HG03520 (cell line): ENCODE results near the gene SMIM35.
A peak's percentile ranks its signal among the peaks of the same experiment; 100 is the strongest.

Source experiments
- ATAC-seq: cut with Tn5 transposase; IDR thresholded peaks from one replicate; pipeline ENCODE4 v1.9.1; 2021; ENCODE audit warnings: mild to moderate bottlenecking, moderate library complexity; ENCODE audit not compliant: unreplicated experiment

Gene SMIM35

GRCh38 chr11:118007040-118007439 is 79.7 kb downstream of the SMIM35 start:
- ATAC-seq, result no peak

- ATAC-seq, result no peak
These were observed 80.6 kb downstream of the SMIM35 start for GRCh38 chr11:118006153-118006534.

- no peak for ATAC-seq
These were observed 81.3 kb downstream of the SMIM35 start for GRCh38 chr11:118005224-118006152.

GRCh38 chr11:118004543-118005223 is 82.1 kb downstream of the SMIM35 start:
- no peak for ATAC-seq

GRCh38 chr11:118003456-118003855 is 83.3 kb downstream of the SMIM35 start:
- ATAC-seq, result no peak

- ATAC-seq, result no peak
These were observed 84.0 kb downstream of the SMIM35 start for GRCh38 chr11:118002541-118003423.

GRCh38 chr11:118002010-118002540 is 84.7 kb downstream of the SMIM35 start:
- ATAC-seq, result no peak

GRCh38 chr11:118001494-118001971 is 85.2 kb downstream of the SMIM35 start:
- ATAC-seq, result no peak

- no peak for ATAC-seq
These were observed 85.9 kb downstream of the SMIM35 start for GRCh38 chr11:118000850-118001228.

GRCh38 chr11:118000067-118000849 is 86.5 kb downstream of the SMIM35 start:
- no peak for ATAC-seq

GRCh38 chr11:117999354-117999993 is 87.3 kb downstream of the SMIM35 start:
- no peak for ATAC-seq

- no peak for ATAC-seq
These were observed 88.0 kb downstream of the SMIM35 start for GRCh38 chr11:117998664-117999353.

- peak; percentile 65 for ATAC-seq
These were observed 88.8 kb downstream of the SMIM35 start for GRCh38 chr11:117997823-117998579.

- ATAC-seq, result no peak
These were observed 89.4 kb downstream of the SMIM35 start for GRCh38 chr11:117997406-117997805.

- ATAC-seq, result no peak
These were observed 90.7 kb downstream of the SMIM35 start for GRCh38 chr11:117996058-117996457.

GRCh38 chr11:117995472-117995871 is 91.3 kb downstream of the SMIM35 start:
- no peak for ATAC-seq

- no peak for ATAC-seq
These were observed 92.6 kb downstream of the SMIM35 start for GRCh38 chr11:117993988-117994745.
